Epithelial cell of esophagus (primary cell): Measurements from ENCODE around the gene PNN.
"Not testable (repeated sequence)": the region's sequence is repeated elsewhere in the genome, so short reads cannot be mapped to it uniquely, and the experiment has no call there.

ENCODE experiments used
- DNase-seq: peaks from one replicate; pipeline ENCODE4 v3.0.0; 2010; ENCODE audit warnings: low read depth
- H3K4me3 ChIP-seq: 2 replicates; pipeline ENCODE4 v1.5.1; 2011; ENCODE audit warnings: mild to moderate bottlenecking, low read length, control low read depth
- CTCF ChIP-seq: IDR thresholded peaks from 2 replicates; pipeline ENCODE4 v1.5.1; 2011; ENCODE audit warnings: low read depth, mild to moderate bottlenecking, low read length, control low read depth, inconsistent platforms; ENCODE audit not compliant: insufficient read depth; ENCODE audit errors: missing control alignments

PNN gene

GRCh38 chr14:39203659-39204606 lies 28.9 kb downstream of the PNN start:
- no peak overlapping the region for H3K4me3 ChIP-seq
- TF ChIP-seq CTCF, result no peak
- DNase-seq, result peak; percentile 87

GRCh38 chr14:39207430-39207829 lies 32.4 kb downstream of the PNN start:
- not testable (repeated sequence) for DNase-seq, H3K4me3 ChIP-seq

- no peak for TF ChIP-seq CTCF
- DNase-seq, result no peak
- H3K4me3 ChIP-seq, result no peak overlapping the region
Measured at GRCh38 chr14:39211109-39211741, 36.2 kb downstream of the PNN start.

GRCh38 chr14:39212034-39212433 lies 37.0 kb downstream of the PNN start:
- DNase-seq, result peak; percentile 43
- TF ChIP-seq CTCF, result no peak
- no peak overlapping the region for H3K4me3 ChIP-seq

GRCh38 chr14:39212693-39213092 lies 37.6 kb downstream of the PNN start:
- no peak overlapping the region for H3K4me3 ChIP-seq
- no peak for TF ChIP-seq CTCF
- DNase-seq, result no peak

GRCh38 chr14:39217214-39217879 lies 42.3 kb downstream of the PNN start:
- no peak overlapping the region for H3K4me3 ChIP-seq
- no peak for TF ChIP-seq CTCF
- DNase-seq, result peak; percentile 73

GRCh38 chr14:39218171-39218769 lies 43.2 kb downstream of the PNN start:
- no peak overlapping the region for H3K4me3 ChIP-seq
- no peak for TF ChIP-seq CTCF
- DNase-seq, result peak; percentile 85
